Activated B cell treated with CpG ODN at 0.5 μM for 24 hours (primary cell): ENCODE measurements around the gene PPP6R2. TPM values are rescaled to one million over a fixed set of nuclear protein-coding genes. Genes with fewer than 3 reads are reported as not detected.

Experiments
- ATAC-seq: fragments of 200-7000 bp; cut with Tn5 transposase; one replicate; pipeline ENCODE4 v1.10.0; 2021; ENCODE audit warnings: low read depth, mild to moderate bottlenecking, moderate library complexity
- CTCF ChIA-PET: fragments of 350-600 bp; sonication (Branson Sonifier 250); formaldehyde crosslinking; loops from one replicate; lab custom pipeline; 2021; ENCODE audit warnings: antibody characterized with exemption; lab: Charles Lee
- POLR2A ChIA-PET: fragments of 350-600 bp; sonication (Branson Sonifier 250); formaldehyde crosslinking; loops from one replicate; lab custom pipeline; 2021; ENCODE audit warnings: antibody characterized with exemption; lab: Charles Lee
- DNase-seq: peaks from one replicate; pipeline ENCODE4 v3.0.0; 2022
- H3K27ac Mint-ChIP-seq: one replicate; pipeline ENCODE4 v1.8.0; 2020; ENCODE audit warnings: mixed read lengths
- H3K27me3 Mint-ChIP-seq: one replicate; pipeline ENCODE4 v1.8.0; 2021; ENCODE audit warnings: mixed read lengths
- H3K36me3 Mint-ChIP-seq: one replicate; pipeline ENCODE4 v1.8.0; 2021; ENCODE audit warnings: low read depth, mixed read lengths
- H3K4me1 Mint-ChIP-seq: one replicate; pipeline ENCODE4 v1.8.0; 2021; ENCODE audit warnings: mixed read lengths
- H3K4me3 Mint-ChIP-seq: one replicate; pipeline ENCODE4 v1.8.0; 2020; ENCODE audit warnings: mild to moderate bottlenecking, mixed read lengths
- H3K9me3 Mint-ChIP-seq: one replicate; pipeline ENCODE4 v1.8.0; 2020; ENCODE audit warnings: mixed read lengths
- intact Hi-C: fragments of 100-400 bp; cut with micrococcal nuclease; formaldehyde crosslinking; loops from one replicate; pipeline ENCODE4 v1.15.1; 2024
- total RNA-seq: library from RNA; stranded (reverse); gene quantifications from 2 replicates; pipeline ENCODE4 v1.2.3, GENCODE V29; 2022
- TF ChIP-seq, protein P1 (sequence below): fragments of 200-600 bp; IDR thresholded peaks from one replicate; pipeline ENCODE4 v1.8.0; 2022; ENCODE audit warnings: antibody characterized with exemption, mild to moderate bottlenecking

The PPP6R2 gene
- total RNA-seq, 1 donor from 2014 or later, result 77.3 TPM

- intact Hi-C loops, result no loop called here
- DNase-seq (no peak), ATAC-seq (no peak)
- Mint-ChIP-seq H3K9me3 (no peaks in the 10 kb centered on the region), H3K27ac (no peak overlapping the region), H3K4me1 (peaks cover 11% of the 10 kb centered on the region), H3K27me3 (no peaks in the 10 kb centered on the region), H3K36me3 (no peaks in the 10 kb centered on the region), H3K4me3 (peak overlapping the region; percentile 76)
- TF ChIP-seq, protein P1, sequence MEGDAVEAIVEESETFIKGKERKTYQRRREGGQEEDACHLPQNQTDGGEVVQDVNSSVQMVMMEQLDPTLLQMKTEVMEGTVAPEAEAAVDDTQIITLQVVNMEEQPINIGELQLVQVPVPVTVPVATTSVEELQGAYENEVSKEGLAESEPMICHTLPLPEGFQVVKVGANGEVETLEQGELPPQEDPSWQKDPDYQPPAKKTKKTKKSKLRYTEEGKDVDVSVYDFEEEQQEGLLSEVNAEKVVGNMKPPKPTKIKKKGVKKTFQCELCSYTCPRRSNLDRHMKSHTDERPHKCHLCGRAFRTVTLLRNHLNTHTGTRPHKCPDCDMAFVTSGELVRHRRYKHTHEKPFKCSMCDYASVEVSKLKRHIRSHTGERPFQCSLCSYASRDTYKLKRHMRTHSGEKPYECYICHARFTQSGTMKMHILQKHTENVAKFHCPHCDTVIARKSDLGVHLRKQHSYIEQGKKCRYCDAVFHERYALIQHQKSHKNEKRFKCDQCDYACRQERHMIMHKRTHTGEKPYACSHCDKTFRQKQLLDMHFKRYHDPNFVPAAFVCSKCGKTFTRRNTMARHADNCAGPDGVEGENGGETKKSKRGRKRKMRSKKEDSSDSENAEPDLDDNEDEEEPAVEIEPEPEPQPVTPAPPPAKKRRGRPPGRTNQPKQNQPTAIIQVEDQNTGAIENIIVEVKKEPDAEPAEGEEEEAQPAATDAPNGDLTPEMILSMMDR, result no peak
- ChIA-PET POLR2A (interaction anchor here (0.9 to 2.7 kb wide), 3 partner anchors 13 to 139 kb away, joined by 3 to 13 read pairs (median 4); no protein-coding TSS in a partner anchor), CTCF (no interaction called here)
Observed at GRCh38 chr22:50482107-50483074, 139.3 kb downstream of the PPP6R2 start.

GRCh38 chr22:50483106-50483505 lies 140.0 kb downstream of the PPP6R2 start:
- Mint-ChIP-seq H3K4me3 (no peak overlapping the region), H3K9me3 (no peaks in the 10 kb centered on the region), H3K27me3 (no peaks in the 10 kb centered on the region), H3K27ac (no peak overlapping the region), H3K36me3 (no peaks in the 10 kb centered on the region), H3K4me1 (peaks cover 11% of the 10 kb centered on the region)
- intact Hi-C loops, result no loop called here
- ChIA-PET POLR2A (no interaction called here), CTCF (no interaction called here)
- ATAC-seq (no peak), DNase-seq (no peak)
- TF ChIP-seq, protein P1, result no peak

DNA sequence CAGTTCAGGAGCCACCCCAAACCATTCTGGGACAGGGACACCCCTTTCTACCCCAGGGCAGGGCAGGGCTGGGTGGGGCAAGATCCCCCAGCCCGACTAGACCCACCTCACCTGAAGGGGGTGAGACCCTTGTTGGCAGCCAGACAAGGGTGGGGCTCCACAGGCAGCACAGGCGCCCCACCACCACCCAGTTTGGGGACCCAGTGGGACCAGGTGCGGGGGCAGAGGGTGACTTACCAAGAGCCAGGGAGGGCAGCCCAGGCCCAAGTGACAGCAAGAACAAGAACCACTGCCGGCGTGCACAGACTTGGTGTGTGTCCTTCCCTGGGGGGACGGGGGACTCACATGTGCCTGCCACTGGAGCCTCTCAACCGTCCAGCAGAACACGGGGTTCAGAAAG lies 140.4 kb downstream of the PPP6R2 start:
- intact Hi-C loops, result no loop called here
- Mint-ChIP-seq H3K4me1 (peaks cover 11% of the 10 kb centered on the region), H3K27ac (no peak overlapping the region), H3K9me3 (no peaks in the 10 kb centered on the region), H3K36me3 (no peaks in the 10 kb centered on the region), H3K27me3 (no peaks in the 10 kb centered on the region), H3K4me3 (no peak overlapping the region)
- POLR2A ChIA-PET, result interaction anchor here (1.5 kb wide), 1 partner anchor 15 kb away, joined by 5 read pairs; no protein-coding TSS in a partner anchor
- TF ChIP-seq, protein P1, result no peak
- CTCF ChIA-PET, result no interaction called here
- ATAC-seq, result no peak
- no peak for DNase-seq

DNA sequence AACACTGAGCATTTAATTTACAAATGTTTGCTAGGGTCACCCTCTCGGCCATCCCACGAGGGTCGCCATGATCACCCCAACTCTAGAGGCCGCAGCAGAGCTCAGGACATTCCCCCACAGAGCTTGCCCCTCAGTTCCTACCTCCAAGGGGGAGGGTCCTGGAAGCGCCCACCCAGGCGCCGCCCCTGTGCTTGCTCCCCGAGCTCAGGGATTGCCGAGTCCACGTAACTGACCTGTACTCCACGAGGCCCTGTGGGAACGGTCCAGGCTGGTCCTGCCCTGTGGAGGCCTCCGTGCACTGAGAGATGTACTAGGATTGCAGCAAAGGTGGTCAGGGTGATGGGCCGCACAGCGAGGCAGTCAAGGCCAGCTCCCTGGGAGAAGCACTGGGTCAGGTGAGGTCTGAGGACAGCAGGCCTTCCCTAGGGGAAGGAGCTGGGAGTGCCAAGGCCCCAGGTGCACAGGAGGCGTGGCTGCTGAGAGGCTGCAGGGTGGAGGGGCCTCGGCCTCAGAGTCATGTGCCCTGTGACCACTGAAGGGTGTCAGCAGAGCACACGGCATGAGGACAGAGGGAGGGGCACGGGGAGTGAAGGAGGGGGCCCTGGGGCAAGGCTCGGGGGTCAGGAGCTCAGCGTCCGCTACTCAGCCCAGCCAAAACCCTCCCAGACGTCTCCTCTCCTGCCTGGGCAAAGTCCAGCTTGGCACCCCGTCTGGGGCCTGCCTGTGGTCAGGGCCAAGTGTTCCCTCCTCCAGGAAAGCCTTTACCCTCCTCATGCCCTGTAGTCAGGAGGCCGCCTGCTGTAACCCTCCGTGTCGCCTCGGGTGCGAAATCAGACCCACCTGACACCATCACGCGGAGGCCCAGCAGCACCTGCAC lies 141.1 kb downstream of the PPP6R2 start:
- ATAC-seq (peak; percentile 14), DNase-seq (no peak)
- no peak overlapping the region for H3K4me3 Mint-ChIP-seq
- intact Hi-C loops, result no loop called here
- ChIA-PET CTCF (no interaction called here), POLR2A (interaction anchor here (1.2 to 1.5 kb wide), 2 partner anchors 14 to 16 kb away, joined by 3 to 5 read pairs; no protein-coding TSS in a partner anchor)
- no peak overlapping the region for H3K27ac Mint-ChIP-seq
- no peaks in the 10 kb centered on the region for H3K27me3 Mint-ChIP-seq
- no peaks in the 10 kb centered on the region for H3K9me3 Mint-ChIP-seq
- TF ChIP-seq, protein P1, result no peak
- H3K36me3 Mint-ChIP-seq, result no peaks in the 10 kb centered on the region
- H3K4me1 Mint-ChIP-seq, result peaks cover 11% of the 10 kb centered on the region
